ENCODE results near the gene KRTAP10-7.
"Not testable (repeated sequence)": the region's sequence is repeated elsewhere in the genome, so short reads cannot be mapped to it uniquely, and the experiment has no call there.

KRTAP10-7 gene

GRCh38 chr21:44590897-44591800 lies 9.2 kb upstream of the KRTAP10-7 start:
- not testable (repeated sequence) for DNase-seq

DNA sequence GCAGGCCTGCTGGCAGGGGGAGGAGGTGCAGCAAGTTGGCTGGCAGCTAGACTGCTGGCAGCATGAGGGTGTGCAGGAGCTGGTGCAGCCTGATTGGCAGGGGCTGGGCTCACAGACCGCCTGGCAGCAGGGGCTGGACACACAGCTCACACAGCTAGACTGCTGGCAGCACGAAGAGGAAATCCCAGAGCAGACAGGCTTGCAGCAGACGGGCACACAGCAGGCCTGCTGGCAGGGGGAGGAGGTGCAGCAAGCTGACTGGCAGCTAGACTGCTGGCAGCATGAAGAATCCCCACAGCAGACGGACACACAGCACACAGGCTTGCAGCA lies 8.6 kb upstream of the KRTAP10-7 start:
- DNase-seq = not testable (repeated sequence)

DNA sequence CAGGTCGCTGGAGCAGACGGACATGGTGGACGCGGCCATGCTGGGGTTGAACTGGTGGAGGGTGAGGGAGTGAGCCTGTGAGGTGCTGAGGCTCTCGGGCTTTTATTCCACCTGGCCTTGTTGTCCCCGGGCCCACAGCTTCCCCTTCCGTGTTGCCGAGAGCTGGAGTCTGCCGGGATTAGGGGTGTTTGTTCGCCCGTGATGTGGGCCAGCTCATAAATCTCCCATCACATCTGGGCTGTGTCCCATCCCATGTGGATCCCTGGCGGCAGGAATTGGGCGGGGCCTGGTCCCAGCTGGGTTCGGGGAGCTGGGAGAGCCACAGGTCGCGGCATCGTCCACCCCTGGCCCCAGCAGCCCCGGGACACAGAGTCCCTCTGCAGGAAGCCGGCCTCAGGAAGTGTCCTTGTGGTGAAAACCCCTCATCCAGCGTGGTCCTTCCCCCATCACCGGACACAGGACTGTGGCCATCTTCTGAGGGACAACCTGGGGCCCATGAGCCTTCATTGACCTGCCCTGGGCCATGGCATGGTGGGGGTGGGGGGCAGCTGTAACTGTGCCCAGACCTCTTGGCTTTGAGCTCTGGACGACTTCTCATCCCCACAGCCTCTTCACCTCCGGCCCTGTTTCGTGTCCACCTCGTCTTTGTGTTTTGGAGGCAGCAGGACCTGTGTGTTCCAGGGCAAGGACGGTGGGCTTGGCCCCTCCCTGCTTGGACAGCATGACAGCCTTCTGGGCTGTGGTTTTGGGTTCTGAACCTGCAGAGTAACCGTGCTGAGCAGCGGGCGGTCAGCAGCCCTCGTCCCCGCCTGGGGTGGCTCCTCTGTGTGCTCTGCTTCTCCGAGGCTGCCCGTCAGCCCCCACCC lies 7.7 kb upstream of the KRTAP10-7 start, which contains the start of gene KRTAP10-6:
TSS of gene KRTAP10-6 (minus strand) at position 60 of the 866 bp plus-strand sequence. CDS start at position 39, 21 bp downstream.
- DNase-seq = no peak

- no peak for DNase-seq
These were observed 6.6 kb upstream of the KRTAP10-7 start for GRCh38 chr21:44593598-44594405.

- DNase-seq = no peak
These were observed 5.9 kb upstream of the KRTAP10-7 start for GRCh38 chr21:44594406-44594916.

DNA sequence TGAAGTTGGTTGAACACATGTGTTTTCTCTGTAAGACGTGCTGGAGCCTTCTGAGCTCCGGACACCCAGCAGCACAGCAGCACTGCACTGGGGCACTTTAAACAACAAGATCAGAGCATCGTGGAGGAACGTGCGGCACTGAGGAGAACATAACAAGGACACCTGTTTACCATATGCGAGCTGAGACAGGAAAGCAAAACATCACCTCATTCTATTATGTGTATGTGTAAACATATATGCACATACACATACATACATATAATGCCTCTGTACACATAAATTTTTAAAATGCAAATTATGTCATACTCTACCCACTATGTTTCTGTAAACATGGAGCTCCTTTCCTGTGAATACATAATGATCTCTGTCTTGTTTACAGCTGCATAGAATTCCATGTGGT lies 4.9 kb upstream of the KRTAP10-7 start:
- DNase-seq = no peak

GRCh38 chr21:44596068-44596725 lies 4.2 kb upstream of the KRTAP10-7 start:
- DNase-seq = no peak

DNA sequence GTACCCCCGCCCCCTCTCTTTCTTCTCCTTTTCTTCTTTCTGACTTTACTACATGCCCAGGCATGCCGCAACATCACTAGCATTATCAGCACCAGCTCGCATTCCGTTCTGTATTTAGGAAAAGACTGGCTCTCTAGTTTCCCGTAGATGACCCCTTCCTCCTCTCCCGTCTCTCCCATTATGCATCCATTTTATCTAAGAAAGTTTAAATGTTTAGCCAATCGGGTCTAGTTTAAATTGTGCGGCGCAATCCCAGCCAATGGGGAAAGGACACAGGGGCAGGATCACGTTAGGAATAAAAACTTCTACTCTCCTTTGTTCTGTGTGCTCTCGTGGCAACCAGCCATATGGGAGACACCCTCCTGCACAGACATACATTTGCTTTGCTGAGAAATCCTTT lies 2.3 kb upstream of the KRTAP10-7 start:
- DNase-seq = no peak

- no peak for DNase-seq
These were observed 950 bp upstream of the KRTAP10-7 start for GRCh38 chr21:44599264-44600029.

- DNase-seq = not testable (repeated sequence)
These were observed 694 bp downstream of the KRTAP10-7 start for GRCh38 chr21:44601091-44601490.

DNA sequence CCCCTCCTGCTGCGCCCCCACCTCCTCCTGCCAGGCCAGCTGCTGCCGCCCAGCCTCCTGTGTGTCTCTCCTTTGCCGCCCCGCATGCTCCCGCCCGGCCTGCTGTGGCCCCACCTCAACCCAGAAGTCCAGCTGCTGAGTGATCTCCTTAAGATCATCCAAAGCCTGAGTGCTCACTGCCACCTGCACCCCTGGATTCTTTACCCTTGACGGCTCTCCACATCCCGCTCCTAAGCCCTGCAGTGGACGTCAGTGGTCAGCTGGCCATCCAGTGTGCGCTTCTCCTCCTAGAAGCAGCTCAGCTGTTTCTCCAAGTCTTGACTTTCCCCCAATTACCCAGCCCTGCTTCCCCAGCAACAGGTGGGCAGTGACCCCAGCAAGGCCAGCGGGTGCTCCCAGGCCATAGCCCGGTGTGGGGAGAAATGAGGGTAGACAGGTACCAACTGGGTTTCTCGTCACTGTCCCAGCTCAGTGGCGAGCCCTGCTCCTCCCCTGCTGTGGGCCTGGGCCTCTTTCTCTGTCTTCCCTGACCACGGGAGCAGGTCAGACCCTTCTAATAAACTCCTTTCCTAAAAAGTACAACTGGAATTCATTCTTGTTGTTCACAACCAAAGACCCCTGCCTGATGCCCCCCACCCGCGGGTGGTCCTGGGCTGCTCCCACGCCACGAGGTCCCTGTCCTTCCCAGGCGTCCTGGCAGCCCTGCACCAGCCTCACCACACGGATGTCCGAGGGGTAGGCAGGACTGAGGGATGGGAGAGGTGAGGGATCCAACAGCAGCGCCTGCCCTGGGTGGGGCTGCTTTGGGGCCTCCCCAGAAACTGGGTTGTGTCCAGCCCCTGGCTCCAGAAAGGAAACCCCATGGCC lies 1.4 kb downstream of the KRTAP10-7 start:
- DNase-seq = peak; percentile 15

DNA sequence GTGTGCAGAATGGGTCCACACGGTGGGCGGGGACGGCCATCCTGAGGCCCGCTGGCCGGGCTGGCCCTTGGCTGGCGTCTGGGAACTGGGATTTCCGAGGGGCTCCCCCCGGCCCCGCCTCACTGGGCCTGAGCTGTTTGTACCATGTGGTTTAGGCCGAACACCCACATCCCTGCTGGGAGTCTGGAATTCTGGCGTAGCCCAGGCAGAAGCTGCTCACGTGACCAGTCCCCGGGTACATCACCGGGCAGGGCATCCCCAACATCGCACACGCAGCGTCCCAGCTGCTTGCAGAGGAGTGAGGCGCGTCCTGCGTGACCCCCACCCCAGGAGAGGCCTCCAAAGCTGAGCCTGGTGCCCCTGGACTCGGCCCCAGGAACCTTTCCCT lies 2.1 kb downstream of the KRTAP10-7 start:
- no peak for DNase-seq

DNA sequence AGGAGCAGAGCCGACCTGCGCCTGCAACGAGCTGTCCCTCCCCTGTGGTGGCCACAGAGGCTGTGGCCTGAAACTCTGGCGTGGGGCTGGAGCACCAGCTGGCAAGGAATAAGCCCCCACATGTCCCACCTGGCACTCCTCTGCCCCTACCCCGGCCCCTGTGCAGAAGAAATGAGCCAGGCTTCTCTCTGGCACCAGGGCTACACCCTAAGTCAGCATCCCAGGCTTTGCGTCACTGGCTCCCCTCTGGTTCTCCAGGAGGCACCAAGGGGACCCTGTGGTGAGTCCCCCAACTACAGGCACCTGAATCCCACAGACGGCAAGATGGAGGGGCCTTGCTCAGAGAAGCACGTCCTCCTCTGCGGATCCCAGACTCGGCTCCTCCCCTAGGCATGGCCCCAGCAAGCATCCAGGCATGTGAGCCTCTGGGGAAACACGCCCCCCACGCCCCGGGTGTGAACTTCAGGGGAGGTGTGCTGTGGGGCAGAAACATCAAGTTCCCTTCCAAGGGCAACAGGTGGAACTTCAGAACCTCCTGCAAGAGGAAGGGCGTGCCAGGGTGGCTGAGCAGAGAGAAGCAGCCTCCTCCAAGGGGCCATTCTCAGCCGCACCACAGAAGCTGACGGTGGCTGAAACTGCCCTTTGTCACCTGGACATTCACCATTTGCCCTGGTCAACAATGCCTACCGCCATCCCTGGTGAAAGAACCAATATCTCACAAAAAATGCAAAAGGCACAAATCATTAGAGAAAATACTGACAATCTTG lies 2.9 kb downstream of the KRTAP10-7 start:
- DNase-seq = no peak

GRCh38 chr21:44603911-44604310 lies 3.5 kb downstream of the KRTAP10-7 start:
- no peak for DNase-seq

DNA sequence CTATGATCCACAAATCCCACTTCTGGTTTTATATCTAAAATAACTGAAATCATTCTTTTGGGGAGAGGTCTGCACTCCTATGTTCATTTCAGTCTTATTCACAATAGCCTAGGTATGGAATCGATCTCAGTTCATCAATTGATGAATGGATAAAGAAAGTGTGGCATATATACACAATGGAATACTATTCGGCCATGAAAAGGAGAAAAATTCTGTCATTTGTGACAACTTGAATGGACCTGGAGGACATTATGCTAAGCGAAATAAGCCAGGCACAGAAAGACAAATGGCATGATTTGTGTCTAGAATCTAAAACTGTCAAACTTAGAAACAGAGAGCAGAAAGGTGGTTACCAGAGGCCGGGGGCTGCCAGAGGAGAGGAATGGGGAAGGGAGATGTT lies 6.1 kb downstream of the KRTAP10-7 start:
- no peak for DNase-seq

- DNase-seq = no peak
These were observed 8.8 kb downstream of the KRTAP10-7 start for GRCh38 chr21:44609193-44609592.

GRCh38 chr21:44610157-44610843 lies 9.9 kb downstream of the KRTAP10-7 start:
- DNase-seq = not testable (repeated sequence)

DNA sequence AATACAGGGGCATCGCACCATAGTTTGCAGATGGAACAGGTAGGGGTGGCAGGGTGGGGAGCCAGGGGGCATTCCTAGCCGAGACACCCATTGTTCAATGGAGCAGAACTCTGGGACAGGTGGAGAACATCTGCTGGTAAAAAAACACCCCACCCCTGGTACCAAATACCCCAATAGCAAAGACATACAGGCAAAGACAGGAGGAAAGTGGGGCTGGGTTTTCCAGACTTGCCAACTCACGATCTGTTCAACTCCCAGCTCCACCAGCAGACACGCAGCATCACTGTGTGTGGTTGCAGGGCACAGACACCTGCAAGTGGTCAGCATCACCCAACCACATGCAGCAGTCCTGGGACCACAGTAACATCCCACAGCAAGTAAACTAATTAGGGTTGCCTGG lies 11.2 kb downstream of the KRTAP10-7 start:
- DNase-seq = no peak

GRCh38 chr21:44612029-44612486 lies 11.7 kb downstream of the KRTAP10-7 start, which contains the start of gene KRTAP10-8:
KRTAP10-8 (plus strand) TSS chr21:44612079; CDS start chr21:44612101, 22 bp downstream.
- no peak for DNase-seq

Data from NCI-H2171 (cell line).